GM12874 (cell line): ENCODE data around the gene CCDC88C.

Source experiments
- TF ChIP-seq, protein P1 (sequence below): IDR thresholded peaks from 2 replicates; pipeline ENCODE4 v1.5.1; 2011; ENCODE audit warnings: low read depth, mild to moderate bottlenecking, control low read depth, low read length, moderate library complexity; ENCODE audit not compliant: insufficient read depth

The CCDC88C gene

DNA sequence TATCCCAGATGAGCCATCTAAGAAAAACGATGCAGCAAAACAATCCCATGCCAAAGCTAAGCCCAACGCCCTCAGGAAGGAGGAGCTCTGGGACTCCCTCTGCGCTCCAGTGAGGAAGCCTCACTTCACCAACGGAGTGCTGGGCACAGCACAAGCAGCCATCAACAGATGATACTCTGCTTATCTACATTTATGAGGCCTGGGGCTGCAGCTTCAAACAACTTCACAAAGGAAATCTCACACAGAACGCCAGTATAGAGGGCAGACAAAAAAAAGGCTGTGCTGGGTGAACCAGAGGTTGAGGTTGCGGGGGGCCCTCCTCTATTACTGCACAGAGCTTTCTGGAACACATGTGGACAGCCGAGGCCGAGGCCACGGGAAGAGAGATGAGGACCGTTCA, 138.3 kb downstream of the CCDC88C start:
- TF ChIP-seq, protein P1, sequence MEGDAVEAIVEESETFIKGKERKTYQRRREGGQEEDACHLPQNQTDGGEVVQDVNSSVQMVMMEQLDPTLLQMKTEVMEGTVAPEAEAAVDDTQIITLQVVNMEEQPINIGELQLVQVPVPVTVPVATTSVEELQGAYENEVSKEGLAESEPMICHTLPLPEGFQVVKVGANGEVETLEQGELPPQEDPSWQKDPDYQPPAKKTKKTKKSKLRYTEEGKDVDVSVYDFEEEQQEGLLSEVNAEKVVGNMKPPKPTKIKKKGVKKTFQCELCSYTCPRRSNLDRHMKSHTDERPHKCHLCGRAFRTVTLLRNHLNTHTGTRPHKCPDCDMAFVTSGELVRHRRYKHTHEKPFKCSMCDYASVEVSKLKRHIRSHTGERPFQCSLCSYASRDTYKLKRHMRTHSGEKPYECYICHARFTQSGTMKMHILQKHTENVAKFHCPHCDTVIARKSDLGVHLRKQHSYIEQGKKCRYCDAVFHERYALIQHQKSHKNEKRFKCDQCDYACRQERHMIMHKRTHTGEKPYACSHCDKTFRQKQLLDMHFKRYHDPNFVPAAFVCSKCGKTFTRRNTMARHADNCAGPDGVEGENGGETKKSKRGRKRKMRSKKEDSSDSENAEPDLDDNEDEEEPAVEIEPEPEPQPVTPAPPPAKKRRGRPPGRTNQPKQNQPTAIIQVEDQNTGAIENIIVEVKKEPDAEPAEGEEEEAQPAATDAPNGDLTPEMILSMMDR = no peak

DNA sequence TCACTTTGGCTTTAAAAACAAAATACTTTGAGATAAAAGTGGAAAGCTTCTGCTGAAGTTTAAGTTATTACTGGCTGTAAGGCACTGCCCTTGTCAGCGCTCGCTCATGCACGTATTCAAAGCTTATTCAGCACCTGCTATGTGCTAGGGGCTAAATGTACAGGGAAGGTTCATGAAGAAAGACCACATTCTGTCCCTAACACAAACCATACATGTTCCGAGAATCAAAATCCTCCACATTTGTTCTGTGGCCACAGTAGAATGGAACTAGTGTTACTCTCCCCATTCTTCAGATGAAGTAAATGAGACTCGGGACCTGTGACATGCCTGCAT, 139.3 kb downstream of the CCDC88C start:
- TF ChIP-seq, protein P1 = no peak

DNA sequence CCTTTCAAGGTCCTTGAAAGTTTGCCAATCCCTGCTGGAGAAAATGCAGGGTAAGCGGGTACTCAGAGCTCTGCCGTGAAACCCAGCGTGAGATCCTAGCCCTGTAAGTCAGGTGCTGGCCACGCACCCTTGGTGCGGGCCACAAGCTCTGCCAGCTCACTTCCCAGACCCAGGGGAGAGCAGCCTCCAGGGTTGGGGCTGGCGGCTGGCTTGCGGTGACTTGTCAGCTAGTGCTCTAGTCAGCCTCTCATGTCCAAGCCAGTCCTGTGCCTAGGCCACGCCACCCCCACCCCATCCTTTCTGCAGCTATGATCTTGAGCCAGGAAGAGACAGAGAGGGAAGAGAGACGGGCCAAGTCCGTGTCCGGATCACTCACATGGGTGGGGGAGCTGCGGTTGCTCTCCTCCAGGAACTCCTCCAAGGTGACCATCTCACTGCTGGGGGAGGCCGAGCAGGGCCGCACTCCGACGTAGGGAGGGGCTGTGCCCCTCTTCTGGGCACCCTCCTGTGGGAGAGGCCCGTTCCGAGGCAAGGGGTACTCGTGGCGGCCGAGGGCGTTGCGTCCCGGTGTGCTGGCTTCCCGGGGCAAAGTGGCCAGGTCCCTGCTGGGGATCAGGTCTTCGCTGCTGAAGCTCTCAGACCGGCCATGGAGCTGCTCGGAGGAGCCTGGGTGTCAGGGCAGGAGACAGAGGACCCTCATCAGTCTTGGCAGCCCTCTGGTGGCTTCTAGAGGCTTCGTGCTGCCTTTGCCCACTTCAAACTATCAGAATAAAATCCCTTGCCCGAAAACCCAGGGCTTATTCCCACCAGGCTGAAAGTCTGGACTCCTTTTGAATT, 139.9 kb downstream of the CCDC88C start:
- TF ChIP-seq, protein P1 = no peak

DNA sequence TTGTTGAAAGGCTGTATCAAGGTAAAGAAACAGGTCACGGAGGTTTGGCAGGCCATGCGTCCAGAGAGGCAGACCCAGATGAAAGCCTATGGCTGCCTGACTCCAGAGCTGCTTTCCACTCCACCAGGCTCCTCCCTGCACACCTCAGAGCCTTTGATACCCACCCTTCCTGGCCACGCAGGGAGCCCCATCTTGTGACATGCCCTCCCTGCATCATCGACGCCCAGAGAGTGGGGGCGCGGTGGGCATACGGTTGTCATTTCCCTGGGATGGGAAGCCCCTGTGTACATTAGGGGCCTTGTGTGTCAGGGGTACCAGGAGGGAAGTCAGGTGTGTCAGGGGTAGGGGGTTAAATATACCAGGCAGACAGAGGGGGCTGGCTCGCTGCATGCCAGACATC, 142.8 kb downstream of the CCDC88C start:
- TF ChIP-seq, protein P1 = no peak

DNA sequence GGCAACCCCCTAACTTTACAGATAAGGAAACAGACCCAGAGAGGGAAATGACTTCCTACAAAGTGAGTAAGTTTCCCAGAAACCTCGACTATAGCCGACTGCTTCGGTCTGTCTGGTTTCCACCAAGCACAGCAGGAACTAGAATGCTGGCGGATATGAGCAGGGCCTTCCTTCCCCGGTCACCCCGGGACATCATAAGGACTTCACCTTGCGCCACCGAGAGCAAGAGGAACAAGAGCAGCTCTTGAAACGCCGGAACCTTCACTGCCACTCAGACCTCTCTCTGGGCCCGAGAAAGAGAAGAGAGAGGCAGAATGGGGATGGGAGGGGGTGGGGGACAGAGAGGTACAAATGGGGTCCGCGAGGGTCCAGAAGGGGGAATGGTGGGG, 143.7 kb downstream of the CCDC88C start:
- TF ChIP-seq, protein P1 = no peak

DNA sequence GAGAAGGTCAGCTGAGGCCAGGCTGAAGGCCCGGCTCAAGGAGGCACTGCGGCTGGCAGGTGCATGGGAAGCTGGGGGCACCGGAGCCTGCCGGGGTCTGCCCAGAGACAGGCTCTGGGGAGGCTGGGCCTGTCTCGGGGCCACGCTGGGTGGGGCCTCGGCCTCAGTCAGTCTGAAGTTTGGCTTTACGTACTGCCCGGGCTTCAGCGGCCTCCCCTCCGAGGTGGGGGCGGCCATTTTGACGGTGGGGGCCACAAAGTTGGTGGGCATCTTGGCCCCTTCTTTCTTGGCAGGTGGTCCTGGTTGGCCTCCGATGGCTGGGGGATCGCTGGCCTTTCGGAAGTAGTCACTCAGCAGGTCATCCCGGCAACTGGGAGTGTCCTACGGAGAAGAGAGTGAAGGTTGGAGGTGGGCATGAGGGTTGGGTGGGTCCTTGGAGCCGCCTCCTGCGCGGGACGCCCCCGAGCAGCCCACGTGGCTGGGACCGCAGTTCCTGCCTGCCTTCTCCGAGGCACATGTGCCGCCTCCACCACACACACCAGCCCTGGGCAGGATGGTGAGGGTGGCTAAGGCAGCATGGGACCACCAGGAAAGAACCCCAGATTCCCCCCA, 144.2 kb downstream of the CCDC88C start:
- TF ChIP-seq, protein P1 = no peak

DNA sequence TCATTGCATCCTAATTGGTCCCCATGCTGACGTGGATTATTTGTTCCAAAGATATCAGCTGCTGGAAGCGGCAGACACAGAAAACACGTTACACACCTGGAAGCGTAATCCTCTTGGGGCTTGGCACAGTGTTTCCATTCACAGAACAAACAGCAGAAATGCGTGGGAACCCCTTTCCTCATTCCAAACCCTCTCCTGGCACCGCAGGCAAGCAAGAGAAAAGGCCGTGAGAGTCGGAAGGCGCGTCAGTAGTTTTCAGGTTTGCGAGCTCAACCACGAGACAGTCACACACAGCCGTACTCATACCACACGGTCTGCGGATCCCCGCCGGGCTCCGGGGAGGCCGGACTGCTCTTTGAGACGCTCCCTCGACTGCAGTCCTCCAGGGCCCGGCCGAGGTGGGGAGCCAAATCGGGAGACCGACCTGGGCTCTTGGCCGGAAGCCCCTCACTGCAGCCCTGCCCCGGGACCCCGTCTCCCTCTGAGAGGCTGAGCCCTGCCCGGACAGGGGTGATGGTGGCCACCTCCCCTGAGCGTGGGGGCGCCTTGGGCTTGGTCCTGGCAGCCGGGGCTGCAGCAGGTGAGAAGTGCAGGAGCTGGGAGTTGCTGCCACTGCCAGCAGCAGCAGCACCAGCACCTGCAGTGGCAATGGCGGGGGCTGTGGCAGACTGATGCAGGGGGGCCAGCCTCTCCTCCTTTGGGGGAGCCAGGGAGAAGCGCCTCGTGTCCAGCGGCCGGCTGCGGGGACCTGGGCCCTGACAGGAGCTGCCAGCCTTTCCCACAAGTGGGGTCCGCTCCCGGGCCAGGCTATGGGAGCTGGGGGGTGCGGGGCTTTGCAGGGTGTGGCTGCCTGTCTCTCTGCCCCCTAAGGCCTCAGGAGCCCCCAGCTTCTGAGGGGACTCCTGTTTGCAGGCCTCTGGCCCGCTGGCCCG, 145.0 kb downstream of the CCDC88C start:
- TF ChIP-seq, protein P1 = no peak
